Mucosa of stomach (tissue), 1 donor: ENCODE measurements around the gene NLRP12.
"Not testable (repeated sequence)": the region's sequence is repeated elsewhere in the genome, so short reads cannot be mapped to it uniquely, and the experiment has no call there.

ENCODE experiments used
- H3K27me3 ChIP-seq: one replicate; pipeline ENCODE4 v1.7.0; 2013; ENCODE audit warnings: mild to moderate bottlenecking, low read length; ENCODE audit not compliant: control insufficient read depth, insufficient read depth
- H3K36me3 ChIP-seq: one replicate; pipeline ENCODE4 v1.7.0; 2013; ENCODE audit warnings: low read length; ENCODE audit not compliant: control insufficient read depth, insufficient read depth
- H3K4me1 ChIP-seq: one replicate; pipeline ENCODE4 v1.7.0; 2013; ENCODE audit warnings: mild to moderate bottlenecking, low read length; ENCODE audit not compliant: control insufficient read depth, insufficient read depth
- H3K4me3 ChIP-seq: one replicate; pipeline ENCODE4 v1.7.0; 2013; ENCODE audit warnings: low read length
- H3K9ac ChIP-seq: one replicate; pipeline ENCODE4 v1.7.0; 2013; ENCODE audit warnings: mild to moderate bottlenecking, low read length, moderate library complexity
- H3K9me3 ChIP-seq: one replicate; pipeline ENCODE4 v1.7.0; 2013; ENCODE audit warnings: mild to moderate bottlenecking, low read length, moderate library complexity; ENCODE audit not compliant: control insufficient read depth
- donor health status: Pancreatic carcinoma.

NLRP12 gene

GRCh38 chr19:53865918-53866864, 42.1 kb upstream of the NLRP12 start:
- H3K27me3 ChIP-seq = no peaks in the 10 kb centered on the region
- peak overlapping the region; percentile 63 for H3K9ac ChIP-seq
- no peaks in the 10 kb centered on the region for H3K36me3 ChIP-seq
- H3K4me1 ChIP-seq = peaks cover 50% of the 10 kb centered on the region
- H3K4me3 ChIP-seq = peak overlapping the region; percentile 6
- no peaks in the 10 kb centered on the region for H3K9me3 ChIP-seq

GRCh38 chr19:53865523-53865917, 41.4 kb upstream of the NLRP12 start:
- Histone ChIP-seq H3K4me3 (no peak overlapping the region), H3K4me1 (peaks cover 46% of the 10 kb centered on the region), H3K27me3 (no peaks in the 10 kb centered on the region), H3K9ac (no peak overlapping the region), H3K36me3 (no peaks in the 10 kb centered on the region), H3K9me3 (no peaks in the 10 kb centered on the region)

- H3K9me3 ChIP-seq = no peaks in the 10 kb centered on the region
- H3K36me3 ChIP-seq = no peaks in the 10 kb centered on the region
- no peaks in the 10 kb centered on the region for H3K27me3 ChIP-seq
- H3K9ac ChIP-seq = no peak overlapping the region
- peaks cover 42% of the 10 kb centered on the region for H3K4me1 ChIP-seq
- H3K4me3 ChIP-seq = no peak overlapping the region
Measured at GRCh38 chr19:53864308-53864836, 40.3 kb upstream of the NLRP12 start.

- H3K36me3 ChIP-seq = no peaks in the 10 kb centered on the region
- H3K4me3 ChIP-seq = no peak overlapping the region
- H3K4me1 ChIP-seq = no peaks in the 10 kb centered on the region
- no peak overlapping the region for H3K9ac ChIP-seq
- H3K9me3 ChIP-seq = no peaks in the 10 kb centered on the region
- no peaks in the 10 kb centered on the region for H3K27me3 ChIP-seq
Measured at GRCh38 chr19:53853707-53854106, 29.6 kb upstream of the NLRP12 start.

GRCh38 chr19:53849237-53849676, 25.1 kb upstream of the NLRP12 start:
- Histone ChIP-seq H3K9ac (no peak overlapping the region), H3K27me3 (no peaks in the 10 kb centered on the region), H3K9me3 (no peaks in the 10 kb centered on the region), H3K4me3 (no peak overlapping the region), H3K36me3 (no peaks in the 10 kb centered on the region), H3K4me1 (no peaks in the 10 kb centered on the region)

GRCh38 chr19:53847555-53847954, 23.4 kb upstream of the NLRP12 start:
- Histone ChIP-seq H3K9me3 (no peaks in the 10 kb centered on the region), H3K27me3 (no peaks in the 10 kb centered on the region), H3K4me3 (no peak overlapping the region), H3K4me1 (peaks cover 2% of the 10 kb centered on the region), H3K36me3 (no peaks in the 10 kb centered on the region), H3K9ac (no peak overlapping the region)

- no peak overlapping the region for H3K4me3 ChIP-seq
- peaks cover 10% of the 10 kb centered on the region for H3K4me1 ChIP-seq
- no peaks in the 10 kb centered on the region for H3K9me3 ChIP-seq
- no peaks in the 10 kb centered on the region for H3K36me3 ChIP-seq
- no peaks in the 10 kb centered on the region for H3K27me3 ChIP-seq
- H3K9ac ChIP-seq = no peak overlapping the region
Measured at GRCh38 chr19:53844849-53845246, 20.7 kb upstream of the NLRP12 start.

- not testable (repeated sequence) for H3K9me3 ChIP-seq, H3K27me3 ChIP-seq, H3K4me3 ChIP-seq, H3K4me1 ChIP-seq, H3K36me3 ChIP-seq, H3K9ac ChIP-seq
Measured at GRCh38 chr19:53840914-53841313, 16.8 kb upstream of the NLRP12 start.

GRCh38 chr19:53840241-53840640, 16.1 kb upstream of the NLRP12 start:
- not testable (repeated sequence) for H3K27me3 ChIP-seq, H3K4me1 ChIP-seq, H3K9ac ChIP-seq, H3K4me3 ChIP-seq, H3K9me3 ChIP-seq, H3K36me3 ChIP-seq

GRCh38 chr19:53838446-53838845, 14.3 kb upstream of the NLRP12 start:
- not testable (repeated sequence) for H3K9me3 ChIP-seq, H3K4me1 ChIP-seq, H3K4me3 ChIP-seq, H3K36me3 ChIP-seq, H3K27me3 ChIP-seq, H3K9ac ChIP-seq

- H3K4me3 ChIP-seq, H3K9ac ChIP-seq, H3K27me3 ChIP-seq: not testable (repeated sequence)
Measured at GRCh38 chr19:53832861-53833260, 8.7 kb upstream of the NLRP12 start.

GRCh38 chr19:53828531-53828930, 4.4 kb upstream of the NLRP12 start:
- no peak overlapping the region for H3K4me3 ChIP-seq
- no peak overlapping the region for H3K9ac ChIP-seq

More at GRCh38 chr19:53832861-53833260, 8.7 kb upstream of the NLRP12 start:
- not testable (repeated sequence) for H3K36me3 ChIP-seq, H3K9me3 ChIP-seq, H3K4me1 ChIP-seq

More at GRCh38 chr19:53828531-53828930, 4.4 kb upstream of the NLRP12 start:
- H3K9me3 ChIP-seq = no peaks in the 10 kb centered on the region
- H3K36me3 ChIP-seq = no peaks in the 10 kb centered on the region
- H3K4me1 ChIP-seq = no peaks in the 10 kb centered on the region
- H3K27me3 ChIP-seq = peaks cover 3% of the 10 kb centered on the region
